Heart right ventricle (tissue), 16 donors: Measurements from ENCODE around the gene RFT1. TPM values are rescaled to one million over a fixed set of nuclear protein-coding genes. Genes with fewer than 3 reads are reported as not detected.

Source experiments
- ATAC-seq, 8 donors: fragments of 200-7000 bp; cut with Tn5 transposase; one replicate each; pipeline ENCODE4 v1.9.1; 2020; ENCODE audit warnings: mild to moderate bottlenecking in 8 of 8, moderate library complexity in 8 of 8, moderate number of reproducible peaks in 1 of 8
- DNase-seq, 2 donors: peaks; one replicate each; pipeline ENCODE4 v3.0.0-alpha.2; 2020
- H3K27ac ChIP-seq, 10 donors: fragments of 200-600 bp; sonication (generic) in 2 of 10; one replicate each; pipeline versions ENCODE4 v1.5.0 to v1.8.0; 2020 to 2022; ENCODE audit warnings: mild to moderate bottlenecking in 3 of 10
- H3K27me3 ChIP-seq, 7 donors: fragments of 200-600 bp; one replicate each; pipeline ENCODE4 v1.8.0; 2021 to 2022; ENCODE audit warnings: mild to moderate bottlenecking in 2 of 7
- H3K36me3 ChIP-seq, 9 donors: fragments of 200-600 bp; sonication (generic) in 1 of 9; one replicate each; pipeline versions ENCODE4 v1.5.0 to v1.8.0; 2020 to 2022; ENCODE audit warnings: mild to moderate bottlenecking in 2 of 9
- H3K4me1 ChIP-seq, 9 donors: fragments of 200-600 bp; sonication (generic) in 1 of 9; one replicate each; pipeline versions ENCODE4 v1.5.0 to v1.8.0; 2020 to 2022; ENCODE audit warnings: mild to moderate bottlenecking in 4 of 9
- H3K4me3 ChIP-seq, 10 donors: fragments of 200-600 bp; sonication (generic) in 2 of 10; one replicate each; pipeline versions ENCODE4 v1.5.0 to v1.8.0; 2020 to 2022; ENCODE audit warnings: mild to moderate bottlenecking in 7 of 10, moderate library complexity in 2 of 10
- H3K9me3 ChIP-seq, 11 donors: fragments of 200-600 bp in 10 of 11; sonication (generic) in 2 of 11; one replicate each; pipeline versions ENCODE4 v1.5.0 to v1.8.0; 2013 to 2022; ENCODE audit warnings: mild to moderate bottlenecking in 2 of 11, control low read depth in 1 of 11, moderate library complexity in 1 of 11
- CTCF ChIP-seq, 9 donors: fragments of 200-600 bp; sonication (generic) in 2 of 9; IDR thresholded peaks; one replicate each; pipeline versions ENCODE4 v1.5.0 to v1.8.0; 2021 to 2022; ENCODE audit warnings: antibody characterized with exemption in 9 of 9, mild to moderate bottlenecking in 5 of 9, moderate library complexity in 1 of 9
- WGBS, 2 donors: extraction: QIAGEN DNeasy Blood & Tissue Kit; methylation state at CpG; one replicate each; pipeline ENCODE4 v1.1.7; 2013; ENCODE audit warnings: inconsistent platforms in 1 of 2; 5-methylcytosine and 5-hydroxymethylcytosine counted together
- intact Hi-C, 10 donors: fragments of 100-400 bp; cut with DNase I; formaldehyde crosslinking; loops; one replicate each; pipeline versions ENCODE4 v1.11.1 to v1.14.2; 2022
- polyA plus RNA-seq, 2 donors: library from polyadenylated mRNA; stranded (reverse); fragments of 200-250 nt; gene quantifications; one replicate each; pipeline ENCODE4 v1.2.3, GENCODE V29; 2013
- total RNA-seq, 10 donors: library from RNA; stranded (reverse); fragmentation: NEBNext Ultra II Directional in 3 of 10; extraction: Animal tissue kit (Norgen Biotek cat#: 25700) in 3 of 10; gene quantifications; one replicate each; pipeline versions ENCODE4 v1.2.1 to v1.2.4, GENCODE V29; 2021 to 2023
- donor health status: Arrhythmogenic right ventricular cardiomyopathy.
- donor health status: ischemic (EF 13 %, LVEDD 7.1; RV severe dilation, severe dysfunction).
- donor health status: healthy with polysubstance abuse.
- donor health status: DM: no; HTN: yes; CAD: no.
- donor health status: DM: no; HTN: no; CAD: no.
- donor health status: ischemic (EF 25% LVEDD 6.9; RV normal size, moderate dysfunction).
- donor health status: ischemic (EF 25% LVEDD 5.7; RV mildly dilated, moderate dysfunction).
- donor health status: healthy.
- donor health status: DM: yes; HTN: yes; CAD: no.
- donor health status: Ischemic cardiomyopathy.
- donor health status: ischemic (EF 35%, LVEDD 5.7; RV mildly dilated, moderate dysfunction).
- donor health status: nonischemic (EF 11% LVEDD 7.7; RV severe dilation, severe dysfunction).
- donor health status: DM: yes; HTN: yes; CAD: no.
- donor health status: PGD.
- donor health status: ischemic (EF 29% LVEDD 5.4; RV normal size, mild dysfunction).
- donor health status: nonischemic (EF 23%, LVEDD 6.1; RV moderate dilation, normal function).

RFT1 gene
- total and polyA plus RNA-seq, 12 donors = 4.6 to 13.1 (median 9.1) TPM

DNA sequence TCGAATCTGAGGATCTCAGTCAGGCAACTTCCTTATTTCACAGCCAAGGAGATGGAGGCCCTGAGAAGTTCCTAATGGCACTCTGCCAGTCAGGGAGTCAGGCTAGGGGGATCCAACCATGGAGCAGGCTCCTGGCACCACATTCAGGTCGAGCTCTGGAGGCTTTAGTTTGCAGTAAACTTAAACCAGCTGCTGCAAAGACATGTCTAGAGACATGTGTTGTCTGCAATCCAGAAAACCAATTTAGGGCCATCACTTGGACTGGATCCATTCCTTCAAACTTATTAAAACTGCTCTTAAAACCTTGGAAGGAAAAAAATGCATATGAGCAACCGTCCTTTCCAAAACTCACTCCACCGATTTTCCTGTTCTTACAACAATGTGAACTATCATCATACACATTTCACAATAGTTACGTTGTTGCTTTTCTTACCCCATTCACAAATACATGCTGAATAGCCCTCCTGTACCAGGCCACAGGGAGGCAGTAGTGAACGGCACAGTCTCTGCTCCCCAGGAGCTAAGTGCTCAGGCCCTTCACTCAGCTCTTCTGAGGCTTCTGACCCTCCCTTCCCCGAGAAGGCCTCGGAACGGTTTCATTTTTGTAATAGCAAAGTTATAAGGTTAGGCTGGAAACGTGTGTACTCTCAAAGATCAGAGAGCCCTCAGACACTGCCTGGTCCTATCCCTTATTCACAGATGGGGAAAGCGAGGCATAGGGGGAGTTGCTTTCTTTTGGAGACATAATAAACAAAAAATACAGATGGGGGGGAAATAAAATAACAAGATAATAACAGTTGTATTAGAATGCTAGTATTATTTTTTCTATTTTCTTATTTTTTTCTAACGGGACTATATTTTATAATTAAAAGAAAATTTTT lies 20.1 kb downstream of the RFT1 start:
- H3K4me3 ChIP-seq = no peak overlapping the region
- WGBS, 2 donors = 55 to 61% methylated on average over 12 of the region's 12 CpGs
- peak overlapping the region in 3 of 10 donors; percentile 30 to 64 (median 42) for H3K27ac ChIP-seq
- peak in 4 of 8 donors; percentile 37 to 79 (median 49) for ATAC-seq
- peak in 8 of 9 donors; percentile 17 to 61 (median 48) for TF ChIP-seq CTCF (IDR thresholded peaks at IDR 0.05)
- H3K4me1 ChIP-seq = peaks cover 0 to 36% (median 12%) of the 10 kb centered on the region in 9 donors
- no peaks in the 10 kb centered on the region for H3K27me3 ChIP-seq
- intact Hi-C loops = no loop called here
- H3K36me3 ChIP-seq = peaks cover 0 to 88% (median 8%) of the 10 kb centered on the region in 9 donors
- DNase-seq = no peak
- H3K9me3 ChIP-seq = no peaks in the 10 kb centered on the region

DNA sequence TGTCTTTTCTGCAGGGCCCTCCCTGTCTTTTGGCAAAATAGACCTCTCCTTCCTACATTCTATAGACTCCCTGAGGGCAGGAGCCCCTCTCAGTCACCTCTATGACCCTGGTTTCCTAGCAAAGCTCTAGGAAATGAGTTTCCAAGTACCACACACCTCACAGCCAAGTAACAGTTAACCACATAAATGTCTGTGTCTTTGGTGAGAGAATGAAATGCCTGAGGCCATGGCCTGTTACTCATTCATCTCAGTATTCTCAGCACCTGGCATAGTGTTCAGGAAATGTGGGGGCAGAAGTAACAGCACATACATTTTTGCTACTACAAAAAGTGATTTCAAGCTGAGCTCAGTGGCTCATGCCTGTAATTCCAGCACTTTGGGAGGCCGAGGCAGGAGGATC lies 21.0 kb downstream of the RFT1 start:
- Histone ChIP-seq H3K36me3 (peaks cover 0 to 88% (median 12%) of the 10 kb centered on the region in 9 donors), H3K27ac (peak overlapping the region in 1 of 10 donors; percentile 64), H3K27me3 (no peaks in the 10 kb centered on the region), H3K4me3 (no peak overlapping the region), H3K4me1 (peaks cover 0 to 35% (median 12%) of the 10 kb centered on the region in 9 donors), H3K9me3 (no peaks in the 10 kb centered on the region)
- 88 to 94% methylated on average over 1 of the region's 1 CpG for WGBS, 2 donors
- ATAC-seq (no peak), DNase-seq (no peak)
- intact Hi-C loops = no loop called here
- TF ChIP-seq CTCF (IDR thresholded peaks at IDR 0.05) = no peak

DNA sequence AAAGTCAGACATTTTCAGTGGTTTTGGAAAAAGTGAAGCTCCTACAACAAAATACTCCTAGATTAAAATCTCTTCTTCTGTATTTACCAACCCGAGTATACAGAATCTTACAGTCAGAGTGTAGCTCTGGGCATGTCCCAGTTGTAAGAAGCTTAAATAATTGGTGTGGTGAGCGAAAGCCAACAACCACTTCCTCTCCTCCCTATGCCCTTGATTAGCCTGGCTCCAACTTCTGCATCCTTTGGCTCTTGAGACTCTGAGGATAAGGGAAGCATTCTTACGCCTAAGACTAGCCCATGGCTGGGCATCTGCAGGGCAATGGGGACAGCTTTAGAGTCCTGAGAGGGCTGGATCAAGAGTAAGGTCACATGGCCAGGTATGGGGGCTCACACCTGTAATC lies 25.5 kb downstream of the RFT1 start:
- intact Hi-C loops = no loop called here
- H3K4me1 ChIP-seq = peaks cover 0 to 37% (median 0%) of the 10 kb centered on the region in 9 donors
- ATAC-seq = peak in 2 of 8 donors; percentile 25 to 38
- WGBS, 2 donors = 60 to 62% methylated on average over 3 of the region's 3 CpGs
- no peak for TF ChIP-seq CTCF (IDR thresholded peaks at IDR 0.05)
- H3K9me3 ChIP-seq = no peaks in the 10 kb centered on the region
- no peaks in the 10 kb centered on the region for H3K27me3 ChIP-seq
- DNase-seq = no peak
- no peak overlapping the region for H3K4me3 ChIP-seq
- H3K27ac ChIP-seq = peak overlapping the region in 1 of 10 donors; percentile 13
- peaks cover 0 to 100% (median 27%) of the 10 kb centered on the region in 9 donors for H3K36me3 ChIP-seq

DNA sequence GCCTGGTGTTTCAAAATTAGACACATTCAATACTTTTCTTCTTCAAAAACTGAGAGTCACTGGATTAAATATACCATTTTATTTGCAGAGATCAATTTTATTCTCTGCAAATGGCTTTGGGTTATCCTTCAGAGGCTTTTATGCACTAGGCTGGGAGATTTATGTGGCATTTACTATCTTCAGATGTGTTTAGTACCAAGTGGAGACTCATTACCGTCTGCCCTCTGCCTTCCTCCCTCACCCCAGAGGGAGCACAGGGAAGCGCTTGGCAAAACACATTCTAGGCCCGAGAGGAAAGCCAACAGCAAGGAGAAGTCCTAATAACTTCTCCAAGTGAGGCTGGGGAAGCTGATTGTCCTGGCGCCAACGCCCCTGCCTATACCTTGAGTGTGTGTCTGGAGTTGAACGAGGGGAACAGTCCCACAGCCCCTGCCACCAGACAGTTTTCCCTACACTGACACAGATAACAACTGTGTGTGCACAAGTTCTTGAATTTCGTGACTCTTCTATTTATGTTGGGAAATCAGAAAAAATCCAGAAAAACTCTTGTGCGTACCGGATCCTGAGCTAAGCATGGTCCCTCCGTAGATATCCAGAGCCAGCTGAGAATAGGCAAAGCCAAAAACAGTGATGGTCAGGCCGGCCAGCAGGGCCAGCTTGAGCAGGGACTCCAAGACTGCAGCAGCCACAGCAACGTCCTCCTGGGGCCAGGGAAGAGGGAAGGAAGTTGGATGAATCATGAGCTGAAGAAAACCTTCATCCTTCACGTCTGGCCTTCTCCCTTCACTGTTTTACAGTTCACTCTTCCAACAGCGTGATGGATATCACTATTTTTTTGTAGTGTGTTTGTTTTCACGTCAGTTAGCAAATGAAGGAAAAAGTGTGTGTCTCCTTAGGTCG lies 26.6 kb downstream of the RFT1 start:
- H3K9me3 ChIP-seq = no peaks in the 10 kb centered on the region
- H3K36me3 ChIP-seq = peaks cover 0 to 100% (median 27%) of the 10 kb centered on the region in 9 donors
- ATAC-seq (peak in 6 of 8 donors; percentile 13 to 68 (median 42)), DNase-seq (no peak)
- peaks cover 0 to 30% (median 0%) of the 10 kb centered on the region in 9 donors for H3K4me1 ChIP-seq
- H3K27me3 ChIP-seq = no peaks in the 10 kb centered on the region
- WGBS, 2 donors = 80 to 83% methylated on average over 16 of the region's 16 CpGs
- H3K27ac ChIP-seq = peak overlapping the region in 2 of 10 donors; percentile 13 to 24
- TF ChIP-seq CTCF (IDR thresholded peaks at IDR 0.05) = no peak
- intact Hi-C loops = no loop called here
- no peak overlapping the region for H3K4me3 ChIP-seq
